ENCODE results near the gene RBM22.

The RBM22 gene

GRCh38 chr5:150671509-150672236, 29.2 kb downstream of the RBM22 start:
- DNase-seq, result peak; percentile 31

- DNase-seq, result no peak
Measured at GRCh38 chr5:150670948-150671310, 29.9 kb downstream of the RBM22 start.

GRCh38 chr5:150670275-150670947, 30.5 kb downstream of the RBM22 start:
- DNase-seq, result no peak

- DNase-seq, result no peak
Measured at GRCh38 chr5:150665044-150665443, 35.8 kb downstream of the RBM22 start.

GRCh38 chr5:150663936-150664335, 36.9 kb downstream of the RBM22 start:
- DNase-seq, result no peak

GRCh38 chr5:150662731-150663516, 37.9 kb downstream of the RBM22 start:
- no peak for DNase-seq

GRCh38 chr5:150661821-150662596, 38.9 kb downstream of the RBM22 start:
- no peak for DNase-seq

GRCh38 chr5:150661086-150661485, 39.8 kb downstream of the RBM22 start, which contains the start of gene MYOZ3:
Gene MYOZ3, plus strand, starts transcription at chr5:150661251. Its CDS starts 1,691 bp downstream, at chr5:150662942.
- DNase-seq, result no peak

GRCh38 chr5:150660108-150660831, 40.6 kb downstream of the RBM22 start:
- no peak for DNase-seq

- DNase-seq, result no peak
Measured at GRCh38 chr5:150659360-150660107, 41.3 kb downstream of the RBM22 start.

- DNase-seq, result no peak
Measured at GRCh38 chr5:150658699-150659265, 42.1 kb downstream of the RBM22 start.

GRCh38 chr5:150658121-150658520, 42.7 kb downstream of the RBM22 start:
- no peak for DNase-seq

- peak; percentile 74 for DNase-seq
Measured at GRCh38 chr5:150656191-150657132, 44.4 kb downstream of the RBM22 start.

GRCh38 chr5:150655221-150655620, 45.6 kb downstream of the RBM22 start:
- DNase-seq, result no peak

GRCh38 chr5:150653762-150654556, 46.9 kb downstream of the RBM22 start:
- no peak for DNase-seq

- DNase-seq, result no peak
Measured at GRCh38 chr5:150653145-150653761, 47.6 kb downstream of the RBM22 start.

GRCh38 chr5:150651924-150652671, 48.8 kb downstream of the RBM22 start:
- DNase-seq, result no peak

- DNase-seq, result no peak
Measured at GRCh38 chr5:150651382-150651781, 49.5 kb downstream of the RBM22 start.

Data from activated CD4-positive, alpha-beta T cell treated with anti-CD3 and anti-CD28 coated beads for 48 hours (primary cell).